Measurements from ENCODE around the gene SLC24A4. TPM values are rescaled to one million over a fixed set of nuclear protein-coding genes. Genes with fewer than 3 reads are reported as not detected.

The SLC24A4 gene
- total and polyA plus RNA-seq, 2 of the 4 experiments (the other 2 are of a cell fraction), result not detected

- Histone ChIP-seq H3K27me3 (ENCODE audit: control insufficient read depth, insufficient read depth, low read length) (no peaks in the 10 kb centered on the region), H3K9me1 (ENCODE audit: insufficient read depth, low read length) (peaks cover 12% of the 10 kb centered on the region), H3K18ac (ENCODE audit: low read depth, low read length) (peak overlapping the region; percentile 57; the same call in 1 of the 2 replicates), H2AK5ac (ENCODE audit: low read depth, low read length) (peak overlapping the region; percentile 97), H3K27ac (ENCODE audit: insufficient read depth, low read length) (peak overlapping the region; percentile 80), H2AFZ (replicated peaks; ENCODE audit: low read length, poor library complexity) (peak overlapping the region; percentile 7), H3K4me2 (ENCODE audit: low read depth, low read length) (peak overlapping the region; percentile 69), H2BK15ac (ENCODE audit: low read depth, low read length) (peak overlapping the region; percentile 98; the same call in 1 of the 3 replicates), H2BK20ac (ENCODE audit: low read depth, low read length) (peak overlapping the region; percentile 74), H3K14ac (replicated peaks; ENCODE audit: low read depth, low read length) (peak overlapping the region; percentile 88; the same call in 1 of the 2 replicates), H3K9ac (ENCODE audit: low read depth, low read length) (no peak overlapping the region), H4K20me1 (ENCODE audit: insufficient read depth, low read length) (peaks cover 15% of the 10 kb centered on the region; the same call in 1 of the 2 replicates), H4K91ac (ENCODE audit: insufficient read depth, low read depth, low read length) (peak overlapping the region; percentile 47; the same call in 1 of the 2 replicates), H3K36me3 (ENCODE audit: control insufficient read depth, insufficient read depth, low read length) (no peaks in the 10 kb centered on the region; the same call in 1 of the 2 replicates), H2BK5ac (ENCODE audit: low read depth, low read length, poor library complexity, severe bottlenecking) (peak overlapping the region; percentile 85), H3K79me1 (ENCODE audit: low read depth in 1 of 2, low read length in 2 of 2) (peaks cover 23 to 68% of the 10 kb centered on the region in 2 experiments), H4K8ac (ENCODE audit: low read depth in 2 of 2, low read length in 2 of 2) (peak overlapping the region in 1 of 2 experiments; percentile 80; a peak in 2 of 4 replicates), H2BK120ac (ENCODE audit: low read depth, low read length) (peak overlapping the region; percentile 37; the same call in 1 of the 2 replicates), H3K4me1 (ENCODE audit: control insufficient read depth, insufficient read depth, low read length) (peaks cover 7% of the 10 kb centered on the region), H3K4me3 (ENCODE audit: insufficient read depth, low read depth, low read length) (no peak overlapping the region), H2AK9ac (replicated peaks; ENCODE audit: low read depth, low read length, poor library complexity) (peak overlapping the region; percentile 82), H3K23ac (ENCODE audit: low read depth, low read length) (peak overlapping the region; percentile 75), H4K5ac (ENCODE audit: low read depth, low read length) (no peak overlapping the region; the same call in 1 of the 2 replicates), H3K56ac (ENCODE audit: extremely low read depth, insufficient read depth, low read length) (peak overlapping the region; percentile 59), H3K9me3 (ENCODE audit: control insufficient read depth, insufficient read depth, low read length) (no peaks in the 10 kb centered on the region), H3K4ac (ENCODE audit: low read depth, low read length) (peak overlapping the region; percentile 83)
- ATAC-seq (ENCODE audit: low read depth), result peak; percentile 86
- TF ChIP-seq NFE2L2 (IDR thresholded peaks at IDR 0.05; ENCODE audit: low read depth, low read length) (peak; percentile 60; the same call in 1 of the 2 replicates), MAFK (IDR thresholded peaks at IDR 0.05; ENCODE audit: low read depth, low read length) (peak; percentile 17; the same call in 1 of the 2 replicates), CTCF (conservative IDR thresholded peaks at IDR 0.05; ENCODE audit: low read depth, low read length) (no peak), POLR2A (IDR thresholded peaks at IDR 0.05; ENCODE audit: low read depth, low read length) (no peak), MAZ (IDR thresholded peaks at IDR 0.05; ENCODE audit: borderline replicate concordance, low read depth, low read length) (no peak), CEBPB (IDR thresholded peaks at IDR 0.05; ENCODE audit: low read depth, low read length) (no peak), FOS (IDR thresholded peaks at IDR 0.05; ENCODE audit: low read depth, low read length) (peak; percentile 46; the same call in 1 of the 2 replicates), MXI1 (IDR thresholded peaks at IDR 0.05; ENCODE audit: borderline replicate concordance, low read depth, low read length) (no peak), RCOR1 (IDR thresholded peaks at IDR 0.05; ENCODE audit: insufficient replicate concordance, low read length) (no peak)
- peak; percentile 82 for DNase-seq
- dilution Hi-C loops (cut with HindIII; ENCODE audit: low sequenced_read_pairs, unreplicated experiment) (no loop called here), intact Hi-C loops (cut with micrococcal nuclease) (no loop called here), in situ Hi-C loops (cut with MboI; ENCODE audit: low sequenced_read_pairs) (no loop called here)
- WGBS, 2 experiments (ENCODE audit: extremely low coverage in 2 of 2, insufficient read length in 1 of 2), result 42% methylated on average over 2 of the region's 7 CpGs; no CpG with 5 or more reads in 1 of the 2 experiments
- ChIA-PET POLR2A (ENCODE audit: unreplicated experiment) (no interaction called here), CTCF (no interaction called here)
- no TSS peak for BruUV-seq (replicated peaks)
Measured at GRCh38 chr14:92546347-92547053, 223.5 kb downstream of the SLC24A4 start.

Data from IMR-90 (cell line).